HepG2 (cell line): ENCODE results near the gene RAB34. TPM values are rescaled to one million over a fixed set of nuclear protein-coding genes. Genes with fewer than 3 reads are reported as not detected.

Experiments
- ARNT ChIP-seq: fragments of 450-650 bp; IDR thresholded peaks from 2 replicates; pipeline ENCODE4 v1.6.1; 2017
- CBX1 ChIP-seq: IDR thresholded peaks from one replicate; pipeline ENCODE4 v1.6.1; 2016; ENCODE audit warnings: antibody characterized with exemption, low read depth
- FOXJ3 ChIP-seq: sonication (generic); formaldehyde crosslinking; IDR thresholded peaks from 2 replicates; pipeline ENCODE4 v1.4.0; 2020; ENCODE audit warnings: missing genetic modification reagents, mild to moderate bottlenecking, borderline replicate concordance
- GPN1 ChIP-seq: sonication (generic); formaldehyde crosslinking; IDR thresholded peaks from 2 replicates; pipeline ENCODE4 v1.5.1; 2020; ENCODE audit warnings: missing genetic modification reagents, borderline replicate concordance
- HES4 ChIP-seq: sonication (generic); formaldehyde crosslinking; IDR thresholded peaks from 2 replicates; pipeline ENCODE4 v1.9.0; 2021; ENCODE audit warnings: mild to moderate bottlenecking, missing genetic modification reagents, borderline replicate concordance
- HOXA9 ChIP-seq: sonication (generic); formaldehyde crosslinking; IDR thresholded peaks from 2 replicates; pipeline ENCODE4 v1.8.1; 2022; ENCODE audit warnings: missing genetic modification reagents, mild to moderate bottlenecking, moderate library complexity, borderline replicate concordance
- JUN ChIP-seq: sonication (generic); formaldehyde crosslinking; IDR thresholded peaks from 2 replicates; pipeline ENCODE4 v1.4.0; 2020; ENCODE audit warnings: mild to moderate bottlenecking, missing genetic modification reagents
- MAF1 ChIP-seq: sonication (generic); formaldehyde crosslinking; IDR thresholded peaks from 2 replicates; pipeline ENCODE4 v1.5.0; 2020; ENCODE audit warnings: missing genetic modification reagents, borderline replicate concordance
- NFE2L2 ChIP-seq: fragments of 150-350 bp; IDR thresholded peaks from 2 replicates; pipeline ENCODE4 v1.6.1; 2014; ENCODE audit warnings: low read length
- ONECUT2 ChIP-seq: sonication (generic); formaldehyde crosslinking; IDR thresholded peaks from 2 replicates; pipeline ENCODE4 v1.4.0; 2020; ENCODE audit warnings: missing genetic modification reagents
- SRSF9 ChIP-seq: fragments of 200-400 bp; formaldehyde crosslinking; IDR thresholded peaks from 2 replicates; pipeline ENCODE4 v1.6.1; 2018; ENCODE audit warnings: borderline replicate concordance, mild to moderate bottlenecking, low read depth, low read length; ENCODE audit not compliant: insufficient read depth, poor library complexity, severe bottlenecking
- TBP ChIP-seq: sonication (generic); formaldehyde crosslinking; IDR thresholded peaks from 2 replicates; pipeline ENCODE4 v1.5.0; 2020; ENCODE audit warnings: missing genetic modification reagents
- TBX3 ChIP-seq: fragments of 450-650 bp; IDR thresholded peaks from 2 replicates; pipeline ENCODE4 v1.6.1; 2017; ENCODE audit warnings: antibody characterized with exemption, mild to moderate bottlenecking, inconsistent platforms, borderline replicate concordance
- ZMYM3 ChIP-seq: sonication (generic); formaldehyde crosslinking; IDR thresholded peaks from 2 replicates; pipeline ENCODE4 v1.5.1; 2020; ENCODE audit warnings: mild to moderate bottlenecking, missing genetic modification reagents
- ZNF335 ChIP-seq: sonication (generic); formaldehyde crosslinking; IDR thresholded peaks from 2 replicates; pipeline ENCODE4 v1.4.0; 2020; ENCODE audit warnings: missing genetic modification reagents
- ZNF501 ChIP-seq: sonication (generic); formaldehyde crosslinking; IDR thresholded peaks from 2 replicates; pipeline ENCODE4 v1.5.1; 2020; ENCODE audit warnings: mild to moderate bottlenecking, moderate library complexity, missing genetic modification reagents
- ZNF569 ChIP-seq: sonication (generic); formaldehyde crosslinking; IDR thresholded peaks from 2 replicates; pipeline ENCODE4 v1.5.0; 2020; ENCODE audit warnings: mild to moderate bottlenecking, missing genetic modification reagents, moderate library complexity, borderline replicate concordance
- ZNF570 ChIP-seq: sonication (generic); formaldehyde crosslinking; IDR thresholded peaks from 2 replicates; pipeline ENCODE4 v1.4.0; 2020; ENCODE audit warnings: mild to moderate bottlenecking, missing genetic modification reagents, borderline replicate concordance
- ZNF670 ChIP-seq: sonication (generic); formaldehyde crosslinking; IDR thresholded peaks from 2 replicates; pipeline ENCODE4 v1.8.0; 2022; ENCODE audit warnings: mild to moderate bottlenecking, missing genetic modification reagents, borderline replicate concordance
- ZNF75D ChIP-seq: sonication (generic); formaldehyde crosslinking; IDR thresholded peaks from 2 replicates; pipeline ENCODE4 v1.8.1; 2023; ENCODE audit warnings: missing genetic modification reagents, mild to moderate bottlenecking, borderline replicate concordance
- ZNF782 ChIP-seq: sonication (generic); formaldehyde crosslinking; IDR thresholded peaks from 2 replicates; pipeline ENCODE4 v1.4.0; 2020; ENCODE audit warnings: missing genetic modification reagents, mild to moderate bottlenecking, borderline replicate concordance
- polyA plus RNA-seq, 8 experiments: library from polyadenylated mRNA; depleted of rRNA in 3 of 8; stranded (reverse) in 7 of 8; unstranded in 1 of 8; fragments of >200 nt; fragmentation: Illumina TruSeq in 4 of 8; extraction: Trizol in 4 of 8; gene quantifications; 2 replicates each; pipeline versions ENCODE4 v1.2.1 to v1.2.3, GENCODE V29; 2011 to 2016; ENCODE audit warnings: low read depth in 4 of 8, missing spikeins in 1 of 8, mixed read lengths in 1 of 8; ENCODE audit not compliant: insufficient read depth in 1 of 8
- total RNA-seq, 5 experiments: library from RNA; depleted of rRNA; stranded (reverse); fragments of >200 nt; fragmentation: Illumina TruSeq; extraction: Trizol; gene quantifications; 2 replicates each; pipeline ENCODE4 v1.2.3, GENCODE V29; 2016; ENCODE audit warnings: low read depth in 1 of 5
- TF ChIP-seq, protein P1 (sequence below): sonication (generic); formaldehyde crosslinking; IDR thresholded peaks from 2 replicates; pipeline ENCODE4 v1.5.1; 2020; ENCODE audit warnings: missing genetic modification reagents, mild to moderate bottlenecking, borderline replicate concordance
- TF ChIP-seq, protein P2 (sequence below): sonication (generic); formaldehyde crosslinking; IDR thresholded peaks from 2 replicates; pipeline ENCODE4 v1.5.0; 2020; ENCODE audit warnings: missing genetic modification reagents, mild to moderate bottlenecking, borderline replicate concordance
- TF ChIP-seq, protein P3 (sequence below): sonication (generic); formaldehyde crosslinking; IDR thresholded peaks from 2 replicates; pipeline ENCODE4 v1.8.1; 2023; ENCODE audit warnings: mild to moderate bottlenecking, inconsistent platforms, moderate library complexity, missing genetic modification reagents, borderline replicate concordance
- TF ChIP-seq, protein P4 (sequence below): sonication (generic); formaldehyde crosslinking; IDR thresholded peaks from 2 replicates; pipeline ENCODE4 v1.5.1; 2020; ENCODE audit warnings: mild to moderate bottlenecking, missing genetic modification reagents, moderate library complexity

Gene RAB34
- total and polyA plus RNA-seq, 2 of the 13 experiments (the other 11 are each of a cell fraction or from before 2014, with no cell fraction given), result 0.49 TPM; not detected in 1

DNA sequence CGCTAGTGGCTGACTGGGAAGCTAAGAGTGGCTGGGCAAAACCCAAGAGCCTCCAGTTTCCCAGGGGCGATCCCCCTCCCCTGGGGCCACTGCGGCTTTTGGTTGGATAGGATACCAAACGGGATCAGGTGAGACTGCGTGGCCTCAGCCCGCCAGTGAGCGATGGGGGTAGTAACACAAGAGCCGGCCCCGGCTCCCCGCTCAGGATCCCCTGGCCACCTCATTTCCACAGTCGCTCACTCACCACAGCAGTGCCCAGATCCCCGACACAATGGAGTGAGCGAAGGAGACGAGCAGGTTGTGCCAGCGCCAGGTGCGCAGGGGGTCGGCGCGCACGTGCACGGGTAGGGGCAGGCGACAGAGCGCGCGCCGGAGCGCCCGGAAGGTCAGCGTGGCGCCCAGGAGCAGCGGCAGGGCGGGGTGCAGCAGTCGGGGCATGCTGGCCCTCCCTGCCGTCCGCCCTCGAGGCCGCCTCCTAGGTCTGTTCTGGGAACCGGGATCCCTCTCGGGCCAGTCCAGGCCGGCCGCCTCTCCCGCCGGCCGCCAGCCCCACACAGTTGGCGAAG is 8.1 kb upstream of the RAB34 start (continued):
- TF ChIP-seq, protein P1, sequence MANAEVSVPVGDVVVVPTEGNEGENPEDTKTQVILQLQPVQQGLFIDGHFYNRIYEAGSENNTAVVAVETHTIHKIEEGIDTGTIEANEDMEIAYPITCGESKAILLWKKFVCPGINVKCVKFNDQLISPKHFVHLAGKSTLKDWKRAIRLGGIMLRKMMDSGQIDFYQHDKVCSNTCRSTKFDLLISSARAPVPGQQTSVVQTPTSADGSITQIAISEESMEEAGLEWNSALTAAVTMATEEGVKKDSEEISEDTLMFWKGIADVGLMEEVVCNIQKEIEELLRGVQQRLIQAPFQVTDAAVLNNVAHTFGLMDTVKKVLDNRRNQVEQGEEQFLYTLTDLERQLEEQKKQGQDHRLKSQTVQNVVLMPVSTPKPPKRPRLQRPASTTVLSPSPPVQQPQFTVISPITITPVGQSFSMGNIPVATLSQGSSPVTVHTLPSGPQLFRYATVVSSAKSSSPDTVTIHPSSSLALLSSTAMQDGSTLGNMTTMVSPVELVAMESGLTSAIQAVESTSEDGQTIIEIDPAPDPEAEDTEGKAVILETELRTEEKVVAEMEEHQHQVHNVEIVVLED, result peak; percentile 53; the same call in 1 of the 2 replicates
- TF ChIP-seq ZNF75D (CRISPR knock-in tag) (no peak), GPN1 (CRISPR knock-in tag) (no peak), HES4 (CRISPR knock-in tag) (peak; percentile 91), FOXJ3 (CRISPR knock-in tag) (peak; percentile 32; the same call in 1 of the 2 replicates), ZNF335 (CRISPR knock-in tag) (no peak), ZMYM3 (CRISPR knock-in tag) (no peak), CBX1 (peak; percentile 95), ONECUT2 (CRISPR knock-in tag) (no peak), MAF1 (0 out of 2 replicates have a peak, but pooled peaks have one; percentile 56), NFE2L2 (no peak), ARNT (no peak), ZNF782 (CRISPR knock-in tag) (0 out of 2 replicates have a peak, but pooled peaks have one; percentile 26), JUN (CRISPR knock-in tag) (no peak), TBP (CRISPR knock-in tag) (no peak), TBX3 (no peak), ZNF501 (CRISPR knock-in tag) (no peak), HOXA9 (CRISPR knock-in tag) (no peak), ZNF569 (CRISPR knock-in tag) (no peak), ZNF670 (CRISPR knock-in tag) (peak; percentile 44; the same call in 1 of the 2 replicates), ZNF570 (CRISPR knock-in tag) (peak; percentile 75; the same call in 1 of the 2 replicates), SRSF9 (no peak)
- TF ChIP-seq, protein P2, sequence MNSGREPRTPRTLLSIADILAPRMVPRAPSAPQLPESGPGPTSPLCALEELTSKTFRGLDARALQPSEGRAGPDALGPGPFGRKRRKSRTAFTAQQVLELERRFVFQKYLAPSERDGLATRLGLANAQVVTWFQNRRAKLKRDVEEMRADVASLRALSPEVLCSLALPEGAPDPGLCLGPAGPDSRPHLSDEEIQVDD (CRISPR knock-in tag), result peak; percentile 45; the same call in 1 of the 2 replicates
- TF ChIP-seq, protein P3, sequence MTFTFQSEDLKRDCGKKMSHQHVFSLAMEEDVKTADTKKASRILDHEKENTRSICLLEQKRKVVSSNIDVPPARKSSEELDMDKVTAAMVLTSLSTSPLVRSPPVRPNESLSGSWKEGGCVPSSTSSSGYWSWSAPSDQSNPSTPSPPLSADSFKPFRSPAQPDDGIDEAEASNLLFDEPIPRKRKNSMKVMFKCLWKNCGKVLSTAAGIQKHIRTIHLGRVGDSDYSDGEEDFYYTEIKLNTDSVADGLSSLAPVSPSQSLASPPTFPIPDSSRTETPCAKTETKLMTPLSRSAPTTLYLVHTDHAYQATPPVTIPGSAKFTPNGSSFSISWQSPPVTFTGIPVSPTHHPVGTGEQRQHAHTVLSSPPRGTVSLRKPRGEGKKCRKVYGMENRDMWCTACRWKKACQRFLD (CRISPR knock-in tag), result peak; percentile 73; the same call in 1 of the 2 replicates
- TF ChIP-seq, protein P4, sequence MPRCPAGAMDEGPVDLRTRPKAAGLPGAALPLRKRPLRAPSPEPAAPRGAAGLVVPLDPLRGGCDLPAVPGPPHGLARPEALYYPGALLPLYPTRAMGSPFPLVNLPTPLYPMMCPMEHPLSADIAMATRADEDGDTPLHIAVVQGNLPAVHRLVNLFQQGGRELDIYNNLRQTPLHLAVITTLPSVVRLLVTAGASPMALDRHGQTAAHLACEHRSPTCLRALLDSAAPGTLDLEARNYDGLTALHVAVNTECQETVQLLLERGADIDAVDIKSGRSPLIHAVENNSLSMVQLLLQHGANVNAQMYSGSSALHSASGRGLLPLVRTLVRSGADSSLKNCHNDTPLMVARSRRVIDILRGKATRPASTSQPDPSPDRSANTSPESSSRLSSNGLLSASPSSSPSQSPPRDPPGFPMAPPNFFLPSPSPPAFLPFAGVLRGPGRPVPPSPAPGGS (CRISPR knock-in tag), result peak; percentile 95
